ENCODE data around the gene MAP3K4. TPM values are rescaled to one million over a fixed set of nuclear protein-coding genes. Genes with fewer than 3 reads are reported as not detected.
A peak's percentile ranks its signal among the peaks of the same experiment; 100 is the strongest.

MAP3K4 gene
- total RNA-seq, 1 experiment from 2014 or later: 27.9 TPM

DNA sequence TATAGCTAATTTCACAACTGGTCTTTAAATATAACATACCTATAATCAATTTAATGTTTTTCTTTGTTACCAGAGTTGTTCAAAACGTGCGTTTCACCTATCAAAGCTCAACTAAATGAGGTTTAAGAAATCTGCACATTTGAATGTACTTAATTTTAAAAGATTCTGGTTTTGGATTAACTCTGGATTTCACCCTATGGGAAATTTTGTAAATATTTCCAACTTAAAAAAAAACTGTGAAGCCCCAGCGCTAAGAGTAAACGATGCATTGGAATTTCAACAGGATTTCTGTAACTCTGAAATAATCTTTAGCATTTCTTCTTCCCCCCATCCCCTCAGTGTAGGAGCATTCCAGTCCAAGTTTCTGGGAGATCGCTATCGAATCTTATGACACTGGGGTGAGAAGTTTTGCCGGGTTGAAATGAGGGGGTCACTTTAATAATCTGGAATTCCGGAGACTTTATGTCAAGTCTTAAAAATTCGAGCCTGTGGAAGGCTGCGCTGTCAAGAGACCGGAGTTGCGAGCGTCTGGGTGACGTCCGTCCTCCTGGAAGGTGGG is 643 bp upstream of the MAP3K4 start:
- intact Hi-C loops (cut with micrococcal nuclease): loop anchor here (5.0 to 10.0 kb wide), 5 partner anchors 84 to 384 kb away; partner anchors contain the start of gene AGPAT4
- no peaks in the 10 kb centered on the region for H3F3A ChIP-seq (ENCODE audit: low read length, unreplicated experiment)
- peak overlapping the region; percentile 96 for H3K4me2 ChIP-seq (ENCODE audit: low read length)
- peak overlapping the region; percentile 93 for H3K9ac ChIP-seq (ENCODE audit: low read length)
- H3K4me1 ChIP-seq (ENCODE audit: insufficient read depth, low read length): peaks cover 15% of the 10 kb centered on the region
- ATAC-seq (no peak), DNase-seq (no peak)
- no peaks in the 10 kb centered on the region for H3K36me3 ChIP-seq (ENCODE audit: low read depth, low read length)
- H3K27ac ChIP-seq (ENCODE audit: low read length): peak overlapping the region; percentile 82
- peak overlapping the region; percentile 62 for H2AFZ ChIP-seq (ENCODE audit: low read length)
- peaks cover 42% of the 10 kb centered on the region for H3K79me2 ChIP-seq (ENCODE audit: low read length)
- CTCF ChIA-PET: no interaction called here
- no peaks in the 10 kb centered on the region for H3K9me2 ChIP-seq (replicated peaks; ENCODE audit: low read length)
- peak overlapping the region; percentile 88 for H3K4me3 ChIP-seq (ENCODE audit: low read length)
- TSS peak; percentile 74 for BruUV-seq (replicated peaks)
- 0 out of 2 replicates have a peak, but pooled peaks cover 11% of the 10 kb centered on the region for H4K20me1 ChIP-seq (ENCODE audit: low read length)
- POLR2A ChIA-PET (ENCODE audit: unreplicated experiment): interaction anchor here (0.6 kb wide), 1 partner anchor 48 kb away, joined by 3 read pairs; no protein-coding TSS in a partner anchor
- no peaks in the 10 kb centered on the region for H3K9me3 ChIP-seq (ENCODE audit: low read length)
- TF ChIP-seq EZH2phosphoT487 (IDR thresholded peaks at IDR 0.05; ENCODE audit: borderline replicate concordance, low read length): no peak
- TF ChIP-seq, protein P1, sequence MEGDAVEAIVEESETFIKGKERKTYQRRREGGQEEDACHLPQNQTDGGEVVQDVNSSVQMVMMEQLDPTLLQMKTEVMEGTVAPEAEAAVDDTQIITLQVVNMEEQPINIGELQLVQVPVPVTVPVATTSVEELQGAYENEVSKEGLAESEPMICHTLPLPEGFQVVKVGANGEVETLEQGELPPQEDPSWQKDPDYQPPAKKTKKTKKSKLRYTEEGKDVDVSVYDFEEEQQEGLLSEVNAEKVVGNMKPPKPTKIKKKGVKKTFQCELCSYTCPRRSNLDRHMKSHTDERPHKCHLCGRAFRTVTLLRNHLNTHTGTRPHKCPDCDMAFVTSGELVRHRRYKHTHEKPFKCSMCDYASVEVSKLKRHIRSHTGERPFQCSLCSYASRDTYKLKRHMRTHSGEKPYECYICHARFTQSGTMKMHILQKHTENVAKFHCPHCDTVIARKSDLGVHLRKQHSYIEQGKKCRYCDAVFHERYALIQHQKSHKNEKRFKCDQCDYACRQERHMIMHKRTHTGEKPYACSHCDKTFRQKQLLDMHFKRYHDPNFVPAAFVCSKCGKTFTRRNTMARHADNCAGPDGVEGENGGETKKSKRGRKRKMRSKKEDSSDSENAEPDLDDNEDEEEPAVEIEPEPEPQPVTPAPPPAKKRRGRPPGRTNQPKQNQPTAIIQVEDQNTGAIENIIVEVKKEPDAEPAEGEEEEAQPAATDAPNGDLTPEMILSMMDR (conservative IDR thresholded peaks at IDR 0.05; ENCODE audit: low read depth, low read length): no peak
- TF ChIP-seq EZH2 (IDR thresholded peaks at IDR 0.05; ENCODE audit: low read length, unreplicated experiment): no peak
- H3K27me3 ChIP-seq (ENCODE audit: low read length): no peaks in the 10 kb centered on the region

DNA sequence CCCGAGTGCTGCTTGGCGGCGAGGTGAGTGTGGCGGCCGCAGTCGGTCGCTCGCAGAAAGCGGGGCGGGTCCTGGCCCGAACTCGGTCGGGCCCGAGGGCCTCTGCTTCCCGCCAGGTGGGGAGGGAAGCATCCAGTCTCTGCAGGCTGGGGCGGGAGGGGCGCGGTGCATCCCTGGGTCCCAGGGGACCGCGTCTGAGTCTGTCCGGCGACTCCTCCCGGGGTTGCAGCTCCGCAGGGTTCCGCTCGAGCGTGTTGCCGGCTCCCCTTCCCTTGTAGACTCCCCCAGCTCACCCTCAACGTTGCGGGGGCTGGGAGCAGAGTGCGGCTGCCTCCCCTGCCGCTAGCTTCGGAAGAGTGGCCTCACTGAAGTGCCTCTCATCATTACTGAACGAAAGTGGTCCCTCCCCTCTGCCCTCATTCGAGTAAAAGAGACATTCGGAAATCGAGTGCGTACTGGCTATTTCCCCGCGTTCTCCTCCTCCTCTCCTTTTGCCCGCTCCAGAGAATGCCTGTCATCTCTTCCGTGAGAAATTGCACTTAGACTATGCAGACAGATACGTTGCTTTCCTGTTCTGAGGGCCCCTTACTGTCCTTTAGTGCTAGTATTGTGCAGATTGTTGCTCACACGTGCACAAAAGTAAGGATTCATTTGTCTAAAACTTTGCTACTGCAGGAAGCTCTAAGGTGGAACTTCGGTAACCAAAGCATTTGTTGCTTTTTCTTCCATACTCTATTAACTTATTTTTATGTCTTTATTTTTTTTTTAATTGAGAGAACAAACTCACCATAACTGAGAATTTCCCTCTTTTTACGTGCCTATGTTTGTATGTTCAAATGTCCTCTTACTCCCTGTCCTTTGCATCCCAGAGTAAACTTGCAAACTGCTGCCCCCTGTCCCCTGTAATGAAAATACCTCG is 751 bp downstream of the MAP3K4 start:
- peak overlapping the region; percentile 93 for H3K9ac ChIP-seq (ENCODE audit: low read length)
- H2AFZ ChIP-seq (ENCODE audit: low read length): peak overlapping the region; percentile 62
- intact Hi-C loops (cut with micrococcal nuclease): loop anchor here (1.0 to 10.0 kb wide), 9 partner anchors 46 to 382 kb away; partner anchors contain the start of gene AGPAT4
- ATAC-seq (peak; percentile 44), DNase-seq (peak; percentile 63)
- H3K36me3 ChIP-seq (ENCODE audit: low read depth, low read length): peaks cover 9% of the 10 kb centered on the region
- no peak for TF ChIP-seq EZH2 (IDR thresholded peaks at IDR 0.05; ENCODE audit: low read length, unreplicated experiment)
- TF ChIP-seq, protein P1 (conservative IDR thresholded peaks at IDR 0.05; ENCODE audit: low read depth, low read length): peak; percentile 73
- peaks cover 56% of the 10 kb centered on the region for H3K79me2 ChIP-seq (ENCODE audit: low read length)
- peak overlapping the region; percentile 88 for H3K4me3 ChIP-seq (ENCODE audit: low read length)
- no peaks in the 10 kb centered on the region for H3K27me3 ChIP-seq (ENCODE audit: low read length)
- H3K9me2 ChIP-seq (replicated peaks; ENCODE audit: low read length): no peaks in the 10 kb centered on the region
- no peaks in the 10 kb centered on the region for H3F3A ChIP-seq (ENCODE audit: low read length, unreplicated experiment)
- H3K27ac ChIP-seq (ENCODE audit: low read length): peak overlapping the region; percentile 82
- H3K9me3 ChIP-seq (ENCODE audit: low read length): no peaks in the 10 kb centered on the region; the same call in 1 of the 2 replicates
- CTCF ChIA-PET: interaction anchor here (0.5 to 0.9 kb wide), 3 partner anchors 46 to 426 kb away, joined by 3 to 4 read pairs (median 3); no protein-coding TSS in a partner anchor
- H4K20me1 ChIP-seq (ENCODE audit: low read length): 0 out of 2 replicates have a peak, but pooled peaks cover 13% of the 10 kb centered on the region
- peak overlapping the region; percentile 88 for H3K4me2 ChIP-seq (ENCODE audit: low read length)
- peaks cover 18% of the 10 kb centered on the region for H3K4me1 ChIP-seq (ENCODE audit: insufficient read depth, low read length)
- BruUV-seq (replicated peaks): no TSS peak
- POLR2A ChIA-PET (ENCODE audit: unreplicated experiment): no interaction called here
